Measurements from ENCODE around the gene GRM4.

Gene GRM4

GRCh38 chr6:34086558-34086957, 59.3 kb downstream of the GRM4 start:
- no peak for DNase-seq (ENCODE audit: low read depth in 3 of 3, low spot score in 1 of 3)

GRCh38 chr6:34085453-34086170, 60.3 kb downstream of the GRM4 start:
- no peak for DNase-seq (ENCODE audit: low read depth in 3 of 3, low spot score in 1 of 3)

- no peak for DNase-seq (ENCODE audit: low read depth in 3 of 3, low spot score in 1 of 3)
Measured at GRCh38 chr6:34084591-34085290, 61.1 kb downstream of the GRM4 start.

- no peak for DNase-seq (ENCODE audit: low read depth in 3 of 3, low spot score in 1 of 3)
Measured at GRCh38 chr6:34082864-34083626, 62.8 kb downstream of the GRM4 start.

- DNase-seq (ENCODE audit: low read depth in 3 of 3, low spot score in 1 of 3) = no peak
Measured at GRCh38 chr6:34082348-34082747, 63.5 kb downstream of the GRM4 start.

GRCh38 chr6:34080357-34080756, 65.5 kb downstream of the GRM4 start:
- no peak for DNase-seq (ENCODE audit: low read depth in 3 of 3, low spot score in 1 of 3)

GRCh38 chr6:34079899-34080298, 66.0 kb downstream of the GRM4 start:
- DNase-seq (ENCODE audit: low read depth in 3 of 3, low spot score in 1 of 3) = no peak

GRCh38 chr6:34075906-34076305, 70.0 kb downstream of the GRM4 start:
- DNase-seq (ENCODE audit: low read depth in 3 of 3, low spot score in 1 of 3) = no peak

- no peak for DNase-seq (ENCODE audit: low read depth in 3 of 3, low spot score in 1 of 3)
Measured at GRCh38 chr6:34074064-34074742, 71.7 kb downstream of the GRM4 start.

GRCh38 chr6:34073540-34073939, 72.3 kb downstream of the GRM4 start:
- no peak for DNase-seq (ENCODE audit: low read depth in 3 of 3, low spot score in 1 of 3)

GRCh38 chr6:34072727-34073126, 73.2 kb downstream of the GRM4 start:
- DNase-seq (ENCODE audit: low read depth in 3 of 3, low spot score in 1 of 3) = no peak

- no peak for DNase-seq (ENCODE audit: low read depth in 3 of 3, low spot score in 1 of 3)
Measured at GRCh38 chr6:34071884-34072379, 74.0 kb downstream of the GRM4 start.

GRCh38 chr6:34071136-34071883, 74.6 kb downstream of the GRM4 start:
- DNase-seq (ENCODE audit: low read depth in 3 of 3, low spot score in 1 of 3) = no peak

GRCh38 chr6:34070315-34071135, 75.4 kb downstream of the GRM4 start:
- DNase-seq (ENCODE audit: low read depth in 3 of 3, low spot score in 1 of 3) = no peak

GRCh38 chr6:34068462-34069044, 77.3 kb downstream of the GRM4 start:
- no peak for DNase-seq (ENCODE audit: low read depth in 3 of 3, low spot score in 1 of 3)

GRCh38 chr6:34067814-34068213, 78.1 kb downstream of the GRM4 start:
- DNase-seq (ENCODE audit: low read depth in 3 of 3, low spot score in 1 of 3) = no peak

- DNase-seq (ENCODE audit: low read depth in 3 of 3, low spot score in 1 of 3) = no peak
Measured at GRCh38 chr6:34066772-34067770, 78.8 kb downstream of the GRM4 start.

GRCh38 chr6:34066218-34066571, 79.7 kb downstream of the GRM4 start:
- DNase-seq (ENCODE audit: low read depth in 3 of 3, low spot score in 1 of 3) = no peak

Measured in stimulated activated CD4-positive, alpha-beta T cell treated with anti-CD3 and anti-CD28 coated beads, TNF-alpha, amount 100 ng/mL, for 1 hour (primary cell).